ENCODE measurements around the gene BLMH.

Gene BLMH

DNA sequence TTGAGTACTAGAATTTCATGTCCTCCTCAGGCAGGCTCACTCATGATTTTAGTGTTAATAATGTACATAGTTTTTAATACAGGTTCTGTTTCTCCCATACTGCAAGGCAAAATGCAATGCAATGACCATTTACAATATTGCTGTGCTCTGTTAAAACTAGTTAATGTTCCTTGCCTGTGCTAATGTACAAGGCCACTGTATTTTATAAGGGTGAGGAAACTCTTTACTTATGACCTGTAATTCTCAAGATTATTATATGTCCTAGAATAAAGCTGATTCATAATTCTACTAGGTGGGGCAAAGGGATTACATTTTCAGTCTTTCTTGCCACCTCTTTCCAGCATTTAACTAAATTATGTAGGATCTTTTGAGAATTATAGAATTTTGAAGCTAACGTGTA is 22.7 kb upstream of the BLMH start:
- H3K9ac ChIP-seq (ENCODE audit: low read length) = no peak overlapping the region
- no peak overlapping the region for H3K27ac ChIP-seq (ENCODE audit: low read depth, low read length)
- no peaks in the 10 kb centered on the region for H3K9me3 ChIP-seq (ENCODE audit: insufficient read depth, low read depth, low read length)
- H2BK12ac ChIP-seq (ENCODE audit: low read length) = no peak overlapping the region
- H3K4me1 ChIP-seq (ENCODE audit: control insufficient read depth in 1 of 2, insufficient read depth in 2 of 2, low read length in 2 of 2) = peaks cover 0 to 2% of the 10 kb centered on the region in 2 experiments
- H2AK5ac ChIP-seq (ENCODE audit: low read length) = no peak overlapping the region
- no peak overlapping the region for H3K23ac ChIP-seq (ENCODE audit: low read length)
- H3K14ac ChIP-seq (ENCODE audit: low read length) = no peak overlapping the region
- no peak overlapping the region for H3K18ac ChIP-seq (ENCODE audit: low read length)
- H3K4me3 ChIP-seq (ENCODE audit: low read depth, low read length) = no peak overlapping the region
- H3K4ac ChIP-seq (ENCODE audit: low read depth, low read length) = no peak overlapping the region
- no peaks in the 10 kb centered on the region for H3K79me2 ChIP-seq (ENCODE audit: control insufficient read depth, insufficient read depth, low read length, poor library complexity)
- no peak overlapping the region for H4K91ac ChIP-seq (ENCODE audit: low read depth, low read length)
- H2AFZ ChIP-seq (ENCODE audit: insufficient read depth, low read length, poor library complexity) = no peak overlapping the region
- H3K36me3 ChIP-seq (ENCODE audit: control insufficient read depth in 1 of 2, insufficient read depth in 2 of 2, low read length in 2 of 2) = no peaks in the 10 kb centered on the region
- no peak overlapping the region for H3K4me2 ChIP-seq (ENCODE audit: low read length)
- H4K8ac ChIP-seq (ENCODE audit: low read depth, low read length) = no peak overlapping the region
- no peak overlapping the region for H4K12ac ChIP-seq (ENCODE audit: low read depth, low read length)
- no peak for DNase-seq
- no peak overlapping the region for H2BK5ac ChIP-seq (ENCODE audit: low read depth, low read length, poor library complexity)
- no CpG with 5 or more reads among the region's 1 CpG for WGBS (ENCODE audit: extremely low coverage, insufficient coverage, insufficient read length)
- H2BK120ac ChIP-seq (ENCODE audit: insufficient read depth, low read length, poor library complexity) = no peak overlapping the region
- H3K79me1 ChIP-seq (ENCODE audit: low read length) = no peaks in the 10 kb centered on the region
- H3K27me3 ChIP-seq (ENCODE audit: insufficient read depth, low read length) = no peaks in the 10 kb centered on the region

DNA sequence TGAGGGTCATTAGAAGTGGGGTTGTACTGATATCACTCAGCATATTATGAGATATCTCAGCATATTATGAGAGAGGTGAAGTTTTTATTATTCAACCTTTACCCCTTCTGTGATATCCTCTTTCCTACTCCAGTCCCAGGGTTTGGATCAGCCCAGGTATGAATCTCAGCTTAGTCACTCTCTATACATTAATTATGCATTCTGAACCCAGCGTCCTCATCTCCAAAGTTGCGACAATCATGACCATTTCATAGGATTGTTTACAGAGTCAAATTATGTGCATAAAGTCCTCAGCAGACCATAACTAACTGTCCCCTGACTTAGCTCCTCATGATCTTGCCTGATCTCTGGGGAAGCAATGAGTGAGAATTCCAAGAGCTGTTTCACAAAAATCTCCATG is 20.5 kb upstream of the BLMH start:
- H3K23ac ChIP-seq (ENCODE audit: low read length) = no peak overlapping the region
- no peak overlapping the region for H4K91ac ChIP-seq (ENCODE audit: low read depth, low read length)
- H3K27ac ChIP-seq (ENCODE audit: low read depth, low read length) = no peak overlapping the region
- H3K79me1 ChIP-seq (ENCODE audit: low read length) = no peaks in the 10 kb centered on the region
- H2BK5ac ChIP-seq (ENCODE audit: low read depth, low read length, poor library complexity) = no peak overlapping the region
- WGBS (ENCODE audit: extremely low coverage, insufficient coverage, insufficient read length) = no CpG with 5 or more reads among the region's 2 CpGs
- H3K4me1 ChIP-seq (ENCODE audit: control insufficient read depth in 1 of 2, insufficient read depth in 2 of 2, low read length in 2 of 2) = peaks cover 0 to 2% of the 10 kb centered on the region in 2 experiments
- no peaks in the 10 kb centered on the region for H3K27me3 ChIP-seq (ENCODE audit: insufficient read depth, low read length)
- H2BK12ac ChIP-seq (ENCODE audit: low read length) = no peak overlapping the region
- no peak overlapping the region for H3K9ac ChIP-seq (ENCODE audit: low read length)
- no peak overlapping the region for H4K8ac ChIP-seq (ENCODE audit: low read depth, low read length)
- no peak overlapping the region for H2AFZ ChIP-seq (ENCODE audit: insufficient read depth, low read length, poor library complexity)
- no peaks in the 10 kb centered on the region for H3K9me3 ChIP-seq (ENCODE audit: insufficient read depth, low read depth, low read length)
- H2AK5ac ChIP-seq (ENCODE audit: low read length) = no peak overlapping the region
- no peaks in the 10 kb centered on the region for H3K79me2 ChIP-seq (ENCODE audit: control insufficient read depth, insufficient read depth, low read length, poor library complexity)
- H3K18ac ChIP-seq (ENCODE audit: low read length) = no peak overlapping the region
- no peak overlapping the region for H2BK120ac ChIP-seq (ENCODE audit: insufficient read depth, low read length, poor library complexity)
- no peak overlapping the region for H3K4ac ChIP-seq (ENCODE audit: low read depth, low read length)
- no peak overlapping the region for H3K4me2 ChIP-seq (ENCODE audit: low read length)
- H3K4me3 ChIP-seq (ENCODE audit: low read depth, low read length) = no peak overlapping the region
- no peak overlapping the region for H4K12ac ChIP-seq (ENCODE audit: low read depth, low read length)
- no peak overlapping the region for H3K14ac ChIP-seq (ENCODE audit: low read length)
- H3K36me3 ChIP-seq (ENCODE audit: control insufficient read depth in 1 of 2, insufficient read depth in 2 of 2, low read length in 2 of 2) = no peaks in the 10 kb centered on the region
- no peak for DNase-seq

- no peak overlapping the region for H2BK5ac ChIP-seq (ENCODE audit: low read depth, low read length, poor library complexity)
- H3K4me1 ChIP-seq (ENCODE audit: control insufficient read depth in 1 of 2, insufficient read depth in 2 of 2, low read length in 2 of 2) = peaks cover 0 to 2% of the 10 kb centered on the region in 2 experiments
- H3K9me3 ChIP-seq (ENCODE audit: insufficient read depth, low read depth, low read length) = no peaks in the 10 kb centered on the region
- H4K91ac ChIP-seq (ENCODE audit: low read depth, low read length) = no peak overlapping the region
- H3K14ac ChIP-seq (ENCODE audit: low read length) = no peak overlapping the region
- no peak overlapping the region for H4K8ac ChIP-seq (ENCODE audit: low read depth, low read length)
- no peak overlapping the region for H2BK12ac ChIP-seq (ENCODE audit: low read length)
- WGBS (ENCODE audit: extremely low coverage, insufficient coverage, insufficient read length) = no CpG with 5 or more reads among the region's 2 CpGs
- no peak for DNase-seq
- H3K9ac ChIP-seq (ENCODE audit: low read length) = no peak overlapping the region
- H3K79me2 ChIP-seq (ENCODE audit: control insufficient read depth, insufficient read depth, low read length, poor library complexity) = no peaks in the 10 kb centered on the region
- no peak overlapping the region for H3K27ac ChIP-seq (ENCODE audit: low read depth, low read length)
- no peak overlapping the region for H3K4me3 ChIP-seq (ENCODE audit: low read depth, low read length)
- H3K18ac ChIP-seq (ENCODE audit: low read length) = no peak overlapping the region
- no peak overlapping the region for H2AK5ac ChIP-seq (ENCODE audit: low read length)
- no peak overlapping the region for H3K4ac ChIP-seq (ENCODE audit: low read depth, low read length)
- H2AFZ ChIP-seq (ENCODE audit: insufficient read depth, low read length, poor library complexity) = no peak overlapping the region
- H3K27me3 ChIP-seq (ENCODE audit: insufficient read depth, low read length) = no peaks in the 10 kb centered on the region
- no peak overlapping the region for H3K4me2 ChIP-seq (ENCODE audit: low read length)
- no peak overlapping the region for H3K23ac ChIP-seq (ENCODE audit: low read length)
- no peaks in the 10 kb centered on the region for H3K36me3 ChIP-seq (ENCODE audit: control insufficient read depth in 1 of 2, insufficient read depth in 2 of 2, low read length in 2 of 2)
- no peak overlapping the region for H2BK120ac ChIP-seq (ENCODE audit: insufficient read depth, low read length, poor library complexity)
- H3K79me1 ChIP-seq (ENCODE audit: low read length) = no peaks in the 10 kb centered on the region
- no peak overlapping the region for H4K12ac ChIP-seq (ENCODE audit: low read depth, low read length)
Observed at GRCh38 chr17:30310562-30310961, 18.8 kb upstream of the BLMH start.

- H3K18ac ChIP-seq (ENCODE audit: low read length) = no peak overlapping the region
- no peak overlapping the region for H3K4ac ChIP-seq (ENCODE audit: low read depth, low read length)
- no peak overlapping the region for H2AK5ac ChIP-seq (ENCODE audit: low read length)
- H4K12ac ChIP-seq (ENCODE audit: low read depth, low read length) = no peak overlapping the region
- H3K14ac ChIP-seq (ENCODE audit: low read length) = no peak overlapping the region
- no peak overlapping the region for H3K27ac ChIP-seq (ENCODE audit: low read depth, low read length)
- no peak overlapping the region for H2BK12ac ChIP-seq (ENCODE audit: low read length)
- H3K23ac ChIP-seq (ENCODE audit: low read length) = no peak overlapping the region
- H2BK120ac ChIP-seq (ENCODE audit: insufficient read depth, low read length, poor library complexity) = no peak overlapping the region
- no peaks in the 10 kb centered on the region for H3K36me3 ChIP-seq (ENCODE audit: control insufficient read depth in 1 of 2, insufficient read depth in 2 of 2, low read length in 2 of 2)
- H3K79me1 ChIP-seq (ENCODE audit: low read length) = no peaks in the 10 kb centered on the region
- no peak overlapping the region for H2BK5ac ChIP-seq (ENCODE audit: low read depth, low read length, poor library complexity)
- H3K4me2 ChIP-seq (ENCODE audit: low read length) = no peak overlapping the region
- no peak overlapping the region for H2AFZ ChIP-seq (ENCODE audit: insufficient read depth, low read length, poor library complexity)
- H4K91ac ChIP-seq (ENCODE audit: low read depth, low read length) = no peak overlapping the region
- H3K4me1 ChIP-seq (ENCODE audit: control insufficient read depth in 1 of 2, insufficient read depth in 2 of 2, low read length in 2 of 2) = peaks cover 0 to 2% of the 10 kb centered on the region in 2 experiments
- H3K9me3 ChIP-seq (ENCODE audit: insufficient read depth, low read depth, low read length) = no peaks in the 10 kb centered on the region
- no peaks in the 10 kb centered on the region for H3K79me2 ChIP-seq (ENCODE audit: control insufficient read depth, insufficient read depth, low read length, poor library complexity)
- H3K9ac ChIP-seq (ENCODE audit: low read length) = no peak overlapping the region
- H3K4me3 ChIP-seq (ENCODE audit: low read depth, low read length) = no peak overlapping the region
- no peak overlapping the region for H4K8ac ChIP-seq (ENCODE audit: low read depth, low read length)
- WGBS (ENCODE audit: extremely low coverage, insufficient coverage, insufficient read length) = no CpG with 5 or more reads among the region's 6 CpGs
- no peaks in the 10 kb centered on the region for H3K27me3 ChIP-seq (ENCODE audit: insufficient read depth, low read length)
- no peak for DNase-seq
Observed at GRCh38 chr17:30309591-30309990, 17.8 kb upstream of the BLMH start.
